Caco-2 (cell line): ENCODE measurements around the gene CTIF. TPM values are rescaled to one million over a fixed set of nuclear protein-coding genes. Genes with fewer than 3 reads are reported as not detected.
"Not testable (repeated sequence)": the region's sequence is repeated elsewhere in the genome, so short reads cannot be mapped to it uniquely, and the experiment has no call there.

Experiments
- BruUV-seq: library from RNA; stranded (reverse); fragments of 400-500 nt; replicated peaks from 2 replicates; lab custom pipeline; 2021; lab: Mats Ljungman, UMichigan
- CTCF ChIA-PET: fragments of 300-600 bp; sonication (Branson Sonifier 250); formaldehyde crosslinking; loops from one replicate; lab custom pipeline; 2022; ENCODE audit warnings: antibody characterized with exemption; lab: Charles Lee
- POLR2A ChIA-PET: fragments of 300-600 bp; sonication (Branson Sonifier 250); formaldehyde crosslinking; loops from one replicate; lab custom pipeline; 2022; ENCODE audit warnings: antibody characterized with exemption; lab: Charles Lee
- DNase-seq, 2 experiments: peaks; one replicate each; pipeline versions ENCODE4 v3.0.0 to v3.0.0-alpha.2; 2020 to 2022
- H3K27me3 ChIP-seq: replicated peaks from 2 replicates; pipeline ENCODE4 v1.6.0; 2011; ENCODE audit warnings: low read length; ENCODE audit not compliant: control insufficient read depth, insufficient read depth
- H3K36me3 ChIP-seq: 2 replicates; pipeline ENCODE4 v1.5.1; 2011; ENCODE audit warnings: low read length; ENCODE audit not compliant: control insufficient read depth, insufficient read depth
- H3K4me1 ChIP-seq: fragments of 250-450 bp; sonication (Bioruptor Pico); 2 replicates; pipeline ENCODE4 v1.5.1; 2020; ENCODE audit warnings: mild to moderate bottlenecking
- H3K4me3 ChIP-seq: 2 replicates; pipeline ENCODE4 v1.5.1; 2011; ENCODE audit warnings: low read depth, mild to moderate bottlenecking, control low read depth, low read length
- H3K9me3 ChIP-seq: fragments of 250-450 bp; sonication (Bioruptor Pico); 2 replicates; pipeline ENCODE4 v1.5.1; 2020; ENCODE audit warnings: mild to moderate bottlenecking, moderate library complexity
- H3K27ac Mint-ChIP-seq: one replicate; pipeline ENCODE4 v1.8.0; 2022; ENCODE audit warnings: mixed read lengths; ENCODE audit not compliant: unreplicated experiment
- H3K27me3 Mint-ChIP-seq: one replicate; pipeline ENCODE4 v1.8.0; 2022; ENCODE audit warnings: mixed read lengths; ENCODE audit not compliant: insufficient read depth, unreplicated experiment
- H3K36me3 Mint-ChIP-seq: one replicate; pipeline ENCODE4 v1.8.0; 2022; ENCODE audit warnings: mild to moderate bottlenecking, mixed read lengths; ENCODE audit not compliant: insufficient read depth, unreplicated experiment
- H3K4me1 Mint-ChIP-seq: one replicate; pipeline ENCODE4 v1.8.0; 2022; ENCODE audit warnings: low read depth, mixed read lengths; ENCODE audit not compliant: unreplicated experiment
- H3K4me3 Mint-ChIP-seq: one replicate; pipeline ENCODE4 v1.8.0; 2022; ENCODE audit warnings: mild to moderate bottlenecking, moderate library complexity, mixed read lengths; ENCODE audit not compliant: unreplicated experiment
- H3K9me3 Mint-ChIP-seq: one replicate; pipeline ENCODE4 v1.8.0; 2022; ENCODE audit warnings: mixed read lengths; ENCODE audit not compliant: unreplicated experiment
- CTCF ChIP-seq, 2 experiments: fragments of 200-600 bp in 1 of 2; IDR thresholded peaks; 1 replicate in 1 of 2; 2 replicates in 1 of 2; pipeline versions ENCODE4 v1.5.1 to v1.8.0; 2011 to 2022; ENCODE audit warnings: antibody characterized with exemption in 1 of 2, control low read depth in 1 of 2, inconsistent platforms in 1 of 2, low read depth in 1 of 2, low read length in 1 of 2, mild to moderate bottlenecking in 1 of 2, moderate library complexity in 1 of 2; ENCODE audit not compliant: insufficient read depth in 1 of 2, severe bottlenecking in 1 of 2, unreplicated experiment in 1 of 2
- intact Hi-C: fragments of 100-400 bp; cut with micrococcal nuclease; formaldehyde crosslinking; loops from one replicate; pipeline ENCODE4 v1.10.0; 2022; ENCODE audit not compliant: unreplicated experiment
- total RNA-seq: library from RNA; stranded (reverse); gene quantifications from 2 replicates; pipeline ENCODE4 v1.2.3, GENCODE V29; 2022

Gene CTIF
- total RNA-seq, 1 experiment from 2014 or later, result 19.9 TPM

GRCh38 chr18:48500517-48500916, 38.3 kb upstream of the CTIF start:
- ChIA-PET POLR2A (no interaction called here), CTCF (no interaction called here)
- TF ChIP-seq CTCF (IDR thresholded peaks at IDR 0.05; ENCODE audit: insufficient read depth in 1 of 2, low read depth in 1 of 2, low read length in 1 of 2, severe bottlenecking in 1 of 2, unreplicated experiment in 1 of 2), result no peak
- H3K27ac Mint-ChIP-seq, result no peak overlapping the region
- H3K9me3 ChIP-seq, result no peaks in the 10 kb centered on the region
- no TSS peak for BruUV-seq
- no peaks in the 10 kb centered on the region for H3K36me3 ChIP-seq
- H3K4me3 Mint-ChIP-seq, result no peak overlapping the region
- intact Hi-C loops, result no loop called here
- H3K27me3 ChIP-seq, result no peaks in the 10 kb centered on the region
- no peaks in the 10 kb centered on the region for H3K4me1 Mint-ChIP-seq
- no peak overlapping the region for H3K4me3 ChIP-seq
- no peaks in the 10 kb centered on the region for H3K27me3 Mint-ChIP-seq
- H3K4me1 ChIP-seq, result no peaks in the 10 kb centered on the region
- no peak for DNase-seq
- peaks cover 13% of the 10 kb centered on the region for H3K9me3 Mint-ChIP-seq
- no peaks in the 10 kb centered on the region for H3K36me3 Mint-ChIP-seq

- Mint-ChIP-seq H3K4me1 (no peaks in the 10 kb centered on the region), H3K27ac (no peak overlapping the region), H3K27me3 (no peaks in the 10 kb centered on the region), H3K36me3 (no peaks in the 10 kb centered on the region), H3K9me3 (peaks cover 27% of the 10 kb centered on the region), H3K4me3 (no peak overlapping the region)
- ChIA-PET POLR2A (no interaction called here), CTCF (no interaction called here)
- no peak for DNase-seq
- intact Hi-C loops, result no loop called here
- Histone ChIP-seq H3K36me3 (no peaks in the 10 kb centered on the region), H3K4me1 (no peaks in the 10 kb centered on the region), H3K4me3 (no peak overlapping the region), H3K9me3 (no peaks in the 10 kb centered on the region; the same call in 1 of the 2 replicates), H3K27me3 (no peaks in the 10 kb centered on the region)
- TF ChIP-seq CTCF (IDR thresholded peaks at IDR 0.05; ENCODE audit: insufficient read depth in 1 of 2, low read depth in 1 of 2, low read length in 1 of 2, severe bottlenecking in 1 of 2, unreplicated experiment in 1 of 2), result no peak
- BruUV-seq, result no TSS peak
Observed at GRCh38 chr18:48502906-48503305, 35.9 kb upstream of the CTIF start.

GRCh38 chr18:48504819-48505218, 34.0 kb upstream of the CTIF start:
- Histone ChIP-seq H3K27me3 (no peaks in the 10 kb centered on the region), H3K4me1 (no peaks in the 10 kb centered on the region), H3K9me3 (no peaks in the 10 kb centered on the region; the same call in 1 of the 2 replicates), H3K4me3 (no peak overlapping the region), H3K36me3 (no peaks in the 10 kb centered on the region)
- H3K27me3 Mint-ChIP-seq, result no peaks in the 10 kb centered on the region
- no peak for DNase-seq
- no TSS peak for BruUV-seq
- TF ChIP-seq CTCF (IDR thresholded peaks at IDR 0.05; ENCODE audit: insufficient read depth in 1 of 2, low read depth in 1 of 2, low read length in 1 of 2, severe bottlenecking in 1 of 2, unreplicated experiment in 1 of 2), result no peak
- ChIA-PET POLR2A (no interaction called here), CTCF (no interaction called here)
- intact Hi-C loops, result no loop called here
- no peaks in the 10 kb centered on the region for H3K4me1 Mint-ChIP-seq
- H3K9me3 Mint-ChIP-seq, result peaks cover 24% of the 10 kb centered on the region
- H3K4me3 Mint-ChIP-seq, result no peak overlapping the region
- no peaks in the 10 kb centered on the region for H3K36me3 Mint-ChIP-seq
- no peak overlapping the region for H3K27ac Mint-ChIP-seq

- CTCF ChIA-PET, H3K36me3 Mint-ChIP-seq, BruUV-seq, DNase-seq, H3K9me3 ChIP-seq, H3K4me1 ChIP-seq, H3K27ac Mint-ChIP-seq, H3K4me3 ChIP-seq, H3K4me1 Mint-ChIP-seq, intact Hi-C loops, POLR2A ChIA-PET, H3K27me3 Mint-ChIP-seq, H3K27me3 ChIP-seq, H3K4me3 Mint-ChIP-seq, H3K36me3 ChIP-seq: not testable (repeated sequence)
- H3K9me3 Mint-ChIP-seq, result peaks cover 24% of the 10 kb centered on the region
Observed at GRCh38 chr18:48506983-48507568, 31.8 kb upstream of the CTIF start.

GRCh38 chr18:48512498-48512897, 26.3 kb upstream of the CTIF start:
- H3K4me1 ChIP-seq, H3K9me3 ChIP-seq, H3K4me3 ChIP-seq, H3K9me3 Mint-ChIP-seq, H3K36me3 ChIP-seq, H3K4me1 Mint-ChIP-seq, H3K4me3 Mint-ChIP-seq, H3K36me3 Mint-ChIP-seq, H3K27me3 ChIP-seq, H3K27ac Mint-ChIP-seq, DNase-seq, BruUV-seq, CTCF ChIA-PET, H3K27me3 Mint-ChIP-seq: not testable (repeated sequence)
- intact Hi-C loops, result loop anchor here (1.0 kb wide), 1 partner anchor 24 kb away; no protein-coding TSS in a partner anchor
- POLR2A ChIA-PET, result interaction anchor here (0.7 kb wide), 1 partner anchor 480 kb away, joined by 5 read pairs; no protein-coding TSS in a partner anchor
